ENCODE data around the gene FEV.

The FEV gene

GRCh38 chr2:218999021-218999880 is 14.3 kb upstream of the FEV start:
- TF ChIP-seq CTCF (IDR thresholded peaks at IDR 0.05; ENCODE audit: low read depth, low read length, missing control alignments) = no peak
- DNase-seq (ENCODE audit: extremely low read depth, low read depth) = no peak
- H3K4me3 ChIP-seq (replicated peaks; ENCODE audit: low read depth, low read length) = no peak overlapping the region

GRCh38 chr2:218998414-218999002 is 13.5 kb upstream of the FEV start:
- DNase-seq (ENCODE audit: extremely low read depth, low read depth) = no peak
- H3K4me3 ChIP-seq (replicated peaks; ENCODE audit: low read depth, low read length) = no peak overlapping the region
- TF ChIP-seq CTCF (IDR thresholded peaks at IDR 0.05; ENCODE audit: low read depth, low read length, missing control alignments) = no peak

GRCh38 chr2:218997731-218998130 is 12.7 kb upstream of the FEV start:
- no peak for TF ChIP-seq CTCF (IDR thresholded peaks at IDR 0.05; ENCODE audit: low read depth, low read length, missing control alignments)
- no peak overlapping the region for H3K4me3 ChIP-seq (replicated peaks; ENCODE audit: low read depth, low read length)
- no peak for DNase-seq (ENCODE audit: extremely low read depth, low read depth)

- no peak for DNase-seq (ENCODE audit: extremely low read depth, low read depth)
- no peak overlapping the region for H3K4me3 ChIP-seq (replicated peaks; ENCODE audit: low read depth, low read length)
- TF ChIP-seq CTCF (IDR thresholded peaks at IDR 0.05; ENCODE audit: low read depth, low read length, missing control alignments) = no peak
These were observed 12.0 kb upstream of the FEV start for GRCh38 chr2:218996937-218997336.

- peak overlapping the region; percentile 24 for H3K4me3 ChIP-seq (replicated peaks; ENCODE audit: low read depth, low read length)
- TF ChIP-seq CTCF (IDR thresholded peaks at IDR 0.05; ENCODE audit: low read depth, low read length, missing control alignments) = peak; percentile 89
- peak; percentile 27 for DNase-seq (ENCODE audit: extremely low read depth, low read depth)
These were observed 11.2 kb upstream of the FEV start for GRCh38 chr2:218995972-218996711.

GRCh38 chr2:218995561-218995960 is 10.6 kb upstream of the FEV start:
- no peak overlapping the region for H3K4me3 ChIP-seq (replicated peaks; ENCODE audit: low read depth, low read length)
- TF ChIP-seq CTCF (IDR thresholded peaks at IDR 0.05; ENCODE audit: low read depth, low read length, missing control alignments) = no peak
- no peak for DNase-seq (ENCODE audit: extremely low read depth, low read depth)

Data from HFF-Myc (cell line).